Lung (tissue), 12 donors: Measurements from ENCODE around the gene AQP6. TPM values are rescaled to one million over a fixed set of nuclear protein-coding genes. Genes with fewer than 3 reads are reported as not detected.

Experiments
- ATAC-seq: fragments of 200-7000 bp; cut with Tn5 transposase; one replicate; pipeline ENCODE4 v1.9.1; 2020; ENCODE audit warnings: moderate number of reproducible peaks; ENCODE audit not compliant: insufficient read depth, low FRiP score
- DNase-seq, 3 donors: peaks; one replicate each; pipeline ENCODE4 v3.0.0-alpha.2; 2013 to 2017
- H3K27ac ChIP-seq, 2 donors: one replicate each; pipeline ENCODE4 v1.5.1; 2013; ENCODE audit warnings: mild to moderate bottlenecking in 2 of 2, moderate library complexity in 2 of 2, control low read depth in 1 of 2, inconsistent platforms in 1 of 2, low read depth in 1 of 2, low read length in 1 of 2
- H3K27me3 ChIP-seq, 3 donors: one replicate each; pipeline ENCODE4 v1.5.1; 2013; ENCODE audit warnings: low read length in 2 of 3; ENCODE audit not compliant: control insufficient read depth in 3 of 3, insufficient read depth in 3 of 3
- H3K36me3 ChIP-seq, 4 donors: one replicate each; pipeline ENCODE4 v1.5.1; 2013; ENCODE audit warnings: low read length in 4 of 4, mild to moderate bottlenecking in 1 of 4, moderate library complexity in 1 of 4; ENCODE audit not compliant: control insufficient read depth in 4 of 4, insufficient read depth in 4 of 4
- H3K4me1 ChIP-seq, 5 donors: one replicate each; pipeline ENCODE4 v1.5.1; 2013; ENCODE audit warnings: low read length in 5 of 5, mild to moderate bottlenecking in 2 of 5, moderate library complexity in 1 of 5; ENCODE audit not compliant: control insufficient read depth in 5 of 5, insufficient read depth in 5 of 5
- H3K4me3 ChIP-seq: one replicate; pipeline ENCODE4 v1.5.1; 2013; ENCODE audit warnings: mild to moderate bottlenecking, control low read depth, moderate library complexity
- H3K9ac ChIP-seq, 2 donors: one replicate each; pipeline ENCODE4 v1.5.1; 2013; ENCODE audit warnings: low read length in 2 of 2, control low read depth in 1 of 2; ENCODE audit not compliant: insufficient read depth in 1 of 2
- H3K9me3 ChIP-seq, 4 donors: one replicate each; pipeline ENCODE4 v1.5.1; 2013; ENCODE audit warnings: low read length in 3 of 4, mild to moderate bottlenecking in 1 of 4, moderate library complexity in 1 of 4; ENCODE audit not compliant: control insufficient read depth in 4 of 4, insufficient read depth in 3 of 4
- CTCF ChIP-seq: IDR thresholded peaks from 2 replicates; pipeline ENCODE4 v1.5.1; 2012; ENCODE audit warnings: mild to moderate bottlenecking; ENCODE audit errors: control extremely low read depth, extremely low read depth
- WGBS, 2 donors: extraction: QIAGEN DNeasy Blood & Tissue Kit; methylation state at CpG; one replicate each; pipeline ENCODE4 v1.1.7; 2013; 5-methylcytosine and 5-hydroxymethylcytosine counted together
- polyA plus RNA-seq, 2 donors: library from polyadenylated mRNA; stranded (reverse); fragments of 200-250 nt; gene quantifications; one replicate each; pipeline ENCODE4 v1.2.1, GENCODE V29; 2013
- total RNA-seq, 2 donors: library from RNA; depleted of rRNA in 1 of 2; stranded (reverse); fragments of >200 nt in 1 of 2; gene quantifications; one replicate each; pipeline ENCODE4 v1.2.1, GENCODE V29; 2014 to 2021
- donor health status: control.
- donor health status: control.
- donor health status: Bipolar disorder and iron deficiency.
- donor health status: healthy.
- donor health status: DM: yes; HTN: yes; CAD: no.

Gene AQP6
- total and polyA plus RNA-seq, 4 donors = 0.03 to 0.40 (median 0.19) TPM

GRCh38 chr12:49929581-49929980 lies 43.2 kb upstream of the AQP6 start:
- ATAC-seq = no peak
- no peak for DNase-seq
- WGBS, 2 donors = 82 to 88% methylated on average over 7 of the region's 7 CpGs
- TF ChIP-seq CTCF = no peak
- Histone ChIP-seq H3K36me3 (no peaks in the 10 kb centered on the region), H3K9ac (no peak overlapping the region), H3K9me3 (no peaks in the 10 kb centered on the region), H3K4me3 (no peak overlapping the region), H3K27ac (no peak overlapping the region), H3K4me1 (no peaks in the 10 kb centered on the region), H3K27me3 (no peaks in the 10 kb centered on the region)

GRCh38 chr12:49930515-49931288 lies 42.0 kb upstream of the AQP6 start:
- no peaks in the 10 kb centered on the region for H3K4me1 ChIP-seq
- H3K9ac ChIP-seq = no peak overlapping the region

GRCh38 chr12:49932023-49932422 lies 40.7 kb upstream of the AQP6 start:
- 68 to 75% methylated on average over 7 of the region's 7 CpGs for WGBS, 2 donors
- no peak for DNase-seq
- no peak for TF ChIP-seq CTCF

More at GRCh38 chr12:49930515-49931288, 42.0 kb upstream of the AQP6 start:
- Histone ChIP-seq H3K27me3 (no peaks in the 10 kb centered on the region), H3K4me3 (no peak overlapping the region), H3K9me3 (no peaks in the 10 kb centered on the region), H3K27ac (no peak overlapping the region), H3K36me3 (no peaks in the 10 kb centered on the region)
- TF ChIP-seq CTCF = no peak
- DNase-seq (no peak), ATAC-seq (no peak)
- 70 to 80% methylated on average over 3 of the region's 3 CpGs for WGBS, 2 donors

More at GRCh38 chr12:49932023-49932422, 40.7 kb upstream of the AQP6 start:
- Histone ChIP-seq H3K4me3 (no peak overlapping the region), H3K27ac (no peak overlapping the region), H3K9ac (no peak overlapping the region), H3K4me1 (no peaks in the 10 kb centered on the region), H3K9me3 (no peaks in the 10 kb centered on the region), H3K27me3 (no peaks in the 10 kb centered on the region), H3K36me3 (no peaks in the 10 kb centered on the region)
- ATAC-seq = no peak
